ENCODE data around the gene CEP85L.

CEP85L gene

GRCh38 chr6:118620202-118620601, 31.2 kb downstream of the CEP85L start:
- Histone ChIP-seq H3K23ac (ENCODE audit: low read length) (no peak overlapping the region), H3K14ac (ENCODE audit: low read length) (no peak overlapping the region), H3K9ac (ENCODE audit: low read length) (no peak overlapping the region), H3K9me3 (ENCODE audit: insufficient read depth, low read depth, low read length) (no peaks in the 10 kb centered on the region), H4K91ac (ENCODE audit: low read depth, low read length) (no peak overlapping the region), H4K12ac (ENCODE audit: low read depth, low read length) (no peak overlapping the region), H3K4me2 (ENCODE audit: low read length) (no peak overlapping the region), H3K4ac (ENCODE audit: low read depth, low read length) (no peak overlapping the region), H3K4me3 (ENCODE audit: low read depth, low read length) (no peak overlapping the region), H2AK5ac (ENCODE audit: low read length) (no peak overlapping the region), H2BK12ac (ENCODE audit: low read length) (no peak overlapping the region), H3K27ac (ENCODE audit: low read depth, low read length) (no peak overlapping the region), H3K79me2 (ENCODE audit: control insufficient read depth, insufficient read depth, low read length, poor library complexity) (no peaks in the 10 kb centered on the region), H4K8ac (ENCODE audit: low read depth, low read length) (no peak overlapping the region), H2BK120ac (ENCODE audit: insufficient read depth, low read length, poor library complexity) (no peak overlapping the region), H3K27me3 (ENCODE audit: insufficient read depth, low read length) (no peaks in the 10 kb centered on the region), H3K18ac (ENCODE audit: low read length) (no peak overlapping the region), H3K4me1 (ENCODE audit: control insufficient read depth in 1 of 2, insufficient read depth in 2 of 2, low read length in 2 of 2) (no peaks in the 10 kb centered on the region), H2AFZ (ENCODE audit: insufficient read depth, low read length, poor library complexity) (no peak overlapping the region), H2BK5ac (ENCODE audit: low read depth, low read length, poor library complexity) (no peak overlapping the region), H3K79me1 (ENCODE audit: low read length) (no peaks in the 10 kb centered on the region), H3K36me3 (ENCODE audit: control insufficient read depth in 1 of 2, insufficient read depth in 2 of 2, low read length in 2 of 2) (peaks cover 0 to 1% of the 10 kb centered on the region in 2 experiments)
- DNase-seq, result no peak
- WGBS (ENCODE audit: extremely low coverage, insufficient coverage, insufficient read length), result no CpG with 5 or more reads among the region's 4 CpGs

DNA sequence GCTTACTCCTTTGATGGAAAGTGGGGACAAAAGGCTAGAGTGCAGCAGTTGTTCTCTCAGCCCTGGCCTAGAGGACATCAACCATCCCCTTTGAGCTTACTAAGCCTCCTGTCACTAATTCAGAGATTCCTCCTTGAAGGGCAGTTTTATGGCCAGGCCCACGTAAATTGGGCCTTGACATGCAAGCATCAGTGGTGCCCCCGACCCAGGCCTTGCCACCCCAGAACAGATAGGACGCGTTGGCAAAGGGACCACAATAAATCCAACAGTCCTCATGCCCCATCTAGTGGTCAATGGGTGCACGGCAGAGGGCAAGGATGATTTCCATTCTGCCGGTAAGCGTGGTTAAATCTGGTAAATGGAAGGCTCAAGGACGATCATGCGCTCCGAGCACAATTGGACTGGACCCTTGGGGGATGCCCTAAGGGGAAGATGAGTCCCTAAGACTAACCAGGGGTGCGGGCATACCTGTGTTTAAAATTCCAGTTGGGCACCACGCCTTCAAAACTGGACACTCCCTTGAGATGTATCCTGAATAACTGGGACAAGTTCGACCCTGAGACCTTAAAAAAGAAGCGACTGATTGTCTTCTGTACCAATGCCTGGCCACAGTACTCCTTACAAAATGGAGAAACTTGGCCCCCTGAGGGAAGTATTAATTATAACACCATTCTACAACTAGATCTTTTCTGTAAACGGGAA, 32.6 kb downstream of the CEP85L start:
- Histone ChIP-seq H3K23ac (ENCODE audit: low read length) (no peak overlapping the region), H4K12ac (ENCODE audit: low read depth, low read length) (no peak overlapping the region), H3K4me2 (ENCODE audit: low read length) (no peak overlapping the region), H3K79me1 (ENCODE audit: low read length) (no peaks in the 10 kb centered on the region), H3K79me2 (ENCODE audit: control insufficient read depth, insufficient read depth, low read length, poor library complexity) (no peaks in the 10 kb centered on the region), H3K36me3 (ENCODE audit: control insufficient read depth in 1 of 2, insufficient read depth in 2 of 2, low read length in 2 of 2) (no peaks in the 10 kb centered on the region), H2BK120ac (ENCODE audit: insufficient read depth, low read length, poor library complexity) (no peak overlapping the region), H3K9me3 (ENCODE audit: insufficient read depth, low read depth, low read length) (no peaks in the 10 kb centered on the region), H3K4me1 (ENCODE audit: control insufficient read depth in 1 of 2, insufficient read depth in 2 of 2, low read length in 2 of 2) (no peaks in the 10 kb centered on the region), H4K91ac (ENCODE audit: low read depth, low read length) (no peak overlapping the region), H2BK5ac (ENCODE audit: low read depth, low read length, poor library complexity) (no peak overlapping the region), H2BK12ac (ENCODE audit: low read length) (peak overlapping the region; percentile 18), H3K4ac (ENCODE audit: low read depth, low read length) (no peak overlapping the region), H3K14ac (ENCODE audit: low read length) (no peak overlapping the region), H2AFZ (ENCODE audit: insufficient read depth, low read length, poor library complexity) (no peak overlapping the region), H3K18ac (ENCODE audit: low read length) (no peak overlapping the region), H4K8ac (ENCODE audit: low read depth, low read length) (no peak overlapping the region), H3K27me3 (ENCODE audit: insufficient read depth, low read length) (no peaks in the 10 kb centered on the region), H3K9ac (ENCODE audit: low read length) (no peak overlapping the region), H3K4me3 (ENCODE audit: low read depth, low read length) (no peak overlapping the region), H3K27ac (ENCODE audit: low read depth, low read length) (no peak overlapping the region), H2AK5ac (ENCODE audit: low read length) (no peak overlapping the region)
- WGBS (ENCODE audit: extremely low coverage, insufficient coverage, insufficient read length), result no CpG with 5 or more reads among the region's 15 CpGs
- DNase-seq, result peak; percentile 43 to 72

DNA sequence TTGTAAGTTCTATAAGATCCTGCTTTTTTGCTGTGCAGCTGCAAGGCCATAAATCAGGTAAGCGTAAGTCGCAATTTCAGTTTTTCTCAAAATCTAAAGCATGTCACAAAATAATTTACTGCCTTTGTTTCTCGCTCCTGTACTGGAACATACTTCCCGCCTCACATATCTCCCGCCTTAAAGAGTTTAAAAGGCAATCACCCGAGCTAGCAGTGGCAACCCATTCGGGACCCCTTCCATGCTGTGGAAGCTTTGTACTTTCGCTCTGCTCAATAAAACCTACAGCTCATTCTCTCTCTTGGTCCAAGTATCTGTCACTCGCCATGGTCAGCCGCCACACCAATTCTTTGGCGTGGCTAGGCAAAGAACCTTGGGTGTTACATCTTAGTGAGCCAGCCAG, 34.0 kb downstream of the CEP85L start:
- H3K14ac ChIP-seq (ENCODE audit: low read length), result no peak overlapping the region
- no peak overlapping the region for H2AFZ ChIP-seq (ENCODE audit: insufficient read depth, low read length, poor library complexity)
- H3K27me3 ChIP-seq (ENCODE audit: insufficient read depth, low read length), result no peaks in the 10 kb centered on the region
- no peak overlapping the region for H3K4ac ChIP-seq (ENCODE audit: low read depth, low read length)
- H3K27ac ChIP-seq (ENCODE audit: low read depth, low read length), result no peak overlapping the region
- no CpG with 5 or more reads among the region's 11 CpGs for WGBS (ENCODE audit: extremely low coverage, insufficient coverage, insufficient read length)
- H3K9me3 ChIP-seq (ENCODE audit: insufficient read depth, low read depth, low read length), result no peaks in the 10 kb centered on the region
- no peak overlapping the region for H3K23ac ChIP-seq (ENCODE audit: low read length)
- no peak overlapping the region for H2BK12ac ChIP-seq (ENCODE audit: low read length)
- no peak overlapping the region for H4K8ac ChIP-seq (ENCODE audit: low read depth, low read length)
- no peak overlapping the region for H4K12ac ChIP-seq (ENCODE audit: low read depth, low read length)
- H2BK5ac ChIP-seq (ENCODE audit: low read depth, low read length, poor library complexity), result no peak overlapping the region
- no peak overlapping the region for H3K18ac ChIP-seq (ENCODE audit: low read length)
- H3K4me1 ChIP-seq (ENCODE audit: control insufficient read depth in 1 of 2, insufficient read depth in 2 of 2, low read length in 2 of 2), result no peaks in the 10 kb centered on the region
- no peak for DNase-seq
- no peak overlapping the region for H2AK5ac ChIP-seq (ENCODE audit: low read length)
- H3K9ac ChIP-seq (ENCODE audit: low read length), result no peak overlapping the region
- no peaks in the 10 kb centered on the region for H3K79me1 ChIP-seq (ENCODE audit: low read length)
- no peaks in the 10 kb centered on the region for H3K79me2 ChIP-seq (ENCODE audit: control insufficient read depth, insufficient read depth, low read length, poor library complexity)
- no peak overlapping the region for H2BK120ac ChIP-seq (ENCODE audit: insufficient read depth, low read length, poor library complexity)
- no peaks in the 10 kb centered on the region for H3K36me3 ChIP-seq (ENCODE audit: control insufficient read depth in 1 of 2, insufficient read depth in 2 of 2, low read length in 2 of 2)
- no peak overlapping the region for H3K4me3 ChIP-seq (ENCODE audit: low read depth, low read length)
- no peak overlapping the region for H3K4me2 ChIP-seq (ENCODE audit: low read length)
- no peak overlapping the region for H4K91ac ChIP-seq (ENCODE audit: low read depth, low read length)

DNA sequence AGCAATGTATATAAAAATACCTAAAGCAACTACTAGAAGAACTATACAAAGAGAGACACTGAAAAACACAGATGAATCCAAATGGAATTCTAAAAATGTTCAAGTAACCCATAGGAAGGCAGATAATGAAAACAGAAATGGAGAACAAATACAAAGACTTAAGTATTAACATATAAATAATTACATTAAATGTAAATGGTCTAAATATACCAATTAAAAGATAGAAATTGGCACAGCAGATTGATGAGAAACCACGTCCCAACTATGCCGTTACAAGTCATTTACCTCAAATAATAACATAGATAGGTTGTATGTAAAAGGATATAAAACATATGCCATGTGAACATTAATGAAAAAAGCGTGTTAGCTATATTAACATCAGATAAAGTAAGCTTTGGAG, 40.1 kb downstream of the CEP85L start:
- Histone ChIP-seq H3K4me3 (ENCODE audit: low read depth, low read length) (no peak overlapping the region), H3K9ac (ENCODE audit: low read length) (no peak overlapping the region), H2BK120ac (ENCODE audit: insufficient read depth, low read length, poor library complexity) (no peak overlapping the region), H3K36me3 (ENCODE audit: control insufficient read depth in 1 of 2, insufficient read depth in 2 of 2, low read length in 2 of 2) (no peaks in the 10 kb centered on the region), H3K23ac (ENCODE audit: low read length) (no peak overlapping the region), H3K14ac (ENCODE audit: low read length) (no peak overlapping the region), H3K9me3 (ENCODE audit: insufficient read depth, low read depth, low read length) (no peaks in the 10 kb centered on the region), H2BK5ac (ENCODE audit: low read depth, low read length, poor library complexity) (no peak overlapping the region), H2AFZ (ENCODE audit: insufficient read depth, low read length, poor library complexity) (no peak overlapping the region), H3K4ac (ENCODE audit: low read depth, low read length) (no peak overlapping the region), H3K27ac (ENCODE audit: low read depth, low read length) (no peak overlapping the region), H2BK12ac (ENCODE audit: low read length) (no peak overlapping the region), H3K79me1 (ENCODE audit: low read length) (no peaks in the 10 kb centered on the region), H3K4me1 (ENCODE audit: control insufficient read depth in 1 of 2, insufficient read depth in 2 of 2, low read length in 2 of 2) (no peaks in the 10 kb centered on the region), H4K12ac (ENCODE audit: low read depth, low read length) (no peak overlapping the region), H3K79me2 (ENCODE audit: control insufficient read depth, insufficient read depth, low read length, poor library complexity) (no peaks in the 10 kb centered on the region), H4K8ac (ENCODE audit: low read depth, low read length) (no peak overlapping the region), H3K18ac (ENCODE audit: low read length) (no peak overlapping the region), H3K27me3 (ENCODE audit: insufficient read depth, low read length) (no peaks in the 10 kb centered on the region), H3K4me2 (ENCODE audit: low read length) (no peak overlapping the region), H4K91ac (ENCODE audit: low read depth, low read length) (no peak overlapping the region), H2AK5ac (ENCODE audit: low read length) (no peak overlapping the region)
- no CpG with 5 or more reads among the region's 3 CpGs for WGBS (ENCODE audit: extremely low coverage, insufficient coverage, insufficient read length)
- no peak for DNase-seq
